Kidney epithelial cell (primary cell): ENCODE results near the gene ITLN1. TPM values are rescaled to one million over a fixed set of nuclear protein-coding genes. Genes with fewer than 3 reads are reported as not detected.

Source experiments
- DNase-seq: peaks from one replicate; pipeline ENCODE4 v3.0.0-alpha.2; 2010; ENCODE audit warnings: low read depth
- H3K27me3 ChIP-seq: 2 replicates; pipeline ENCODE4 v1.6.0; 2011; ENCODE audit warnings: low read length; ENCODE audit not compliant: control insufficient read depth, insufficient read depth
- H3K36me3 ChIP-seq: 2 replicates; pipeline ENCODE4 v1.5.1; 2011; ENCODE audit warnings: low read length; ENCODE audit not compliant: control insufficient read depth, insufficient read depth
- H3K4me3 ChIP-seq: 2 replicates; pipeline ENCODE4 v1.5.1; 2011; ENCODE audit warnings: low read depth, mild to moderate bottlenecking, control low read depth, low read length
- CTCF ChIP-seq: IDR thresholded peaks from 2 replicates; pipeline ENCODE4 v1.5.1; 2011; ENCODE audit warnings: mild to moderate bottlenecking, moderate library complexity, low read length, control low read depth, inconsistent platforms; ENCODE audit not compliant: insufficient read depth, poor library complexity, severe bottlenecking
- total RNA-seq: library from RNA; depleted of rRNA; stranded (reverse); fragments of >200 nt; gene quantifications from 2 replicates; pipeline ENCODE4 v1.2.3, GENCODE V29; 2015

The ITLN1 gene
- total RNA-seq, 1 donor from 2014 or later, result not detected

DNA sequence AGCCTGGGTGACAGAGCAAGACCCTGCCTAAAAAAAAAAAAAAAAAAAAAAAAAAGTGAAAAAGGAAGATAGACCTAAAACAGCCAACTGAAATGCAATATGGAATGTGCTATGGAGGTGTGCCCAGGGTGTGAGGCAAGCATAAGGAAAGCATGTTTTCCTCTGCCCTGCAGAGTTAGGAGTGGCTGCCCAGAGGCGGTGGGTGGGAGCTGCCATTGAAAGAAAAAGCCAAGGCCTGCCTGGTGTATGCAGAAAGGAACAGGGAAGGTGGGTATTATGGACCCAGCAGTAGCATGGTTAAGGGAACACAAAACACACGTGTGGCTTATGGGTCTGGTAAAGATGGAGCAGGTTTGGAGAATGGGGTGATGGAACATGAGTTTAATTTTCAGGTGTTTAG, 31.2 kb downstream of the ITLN1 start:
- no peaks in the 10 kb centered on the region for H3K36me3 ChIP-seq
- TF ChIP-seq CTCF, result no peak
- no peaks in the 10 kb centered on the region for H3K27me3 ChIP-seq
- DNase-seq, result no peak
- H3K4me3 ChIP-seq, result no peak overlapping the region

DNA sequence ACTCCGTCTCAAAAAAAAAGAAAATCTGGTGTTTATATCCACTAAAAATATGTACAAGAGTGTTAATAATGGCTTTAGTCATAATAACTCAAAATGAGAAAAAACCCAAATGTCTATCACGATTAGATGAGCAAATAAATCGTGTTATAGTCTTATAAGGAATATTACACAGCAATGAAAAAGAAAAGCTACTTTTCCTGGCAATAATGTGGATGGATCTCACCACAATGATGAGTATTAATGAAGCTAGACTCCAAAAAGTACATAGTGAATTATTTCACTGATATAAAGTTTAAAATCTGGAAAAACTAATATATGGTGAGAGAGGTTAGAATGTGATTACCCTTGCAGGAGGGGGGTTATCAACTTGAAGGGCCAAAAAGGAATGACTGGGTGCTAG, 32.0 kb downstream of the ITLN1 start:
- TF ChIP-seq CTCF, result no peak
- H3K36me3 ChIP-seq, result no peaks in the 10 kb centered on the region
- no peak overlapping the region for H3K4me3 ChIP-seq
- no peak for DNase-seq
- no peaks in the 10 kb centered on the region for H3K27me3 ChIP-seq

DNA sequence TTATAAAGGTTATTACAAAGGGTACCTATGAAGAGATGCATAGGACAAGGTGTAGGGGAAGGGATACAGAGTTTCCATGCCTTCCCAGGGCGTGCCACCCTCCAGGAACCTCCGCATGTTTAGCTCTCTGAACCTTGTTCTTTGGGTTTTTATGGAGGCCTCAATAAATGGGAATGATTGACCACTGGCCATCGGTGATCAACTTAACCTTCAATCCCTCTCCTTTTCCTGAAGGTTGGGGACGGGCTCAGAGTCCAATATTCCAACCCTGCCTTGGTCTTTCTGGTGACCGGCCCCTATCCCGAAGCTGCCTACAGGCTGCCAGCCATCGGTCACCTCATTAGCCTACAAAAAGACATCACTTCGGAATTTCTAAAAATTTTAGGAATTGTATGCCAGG, 34.0 kb downstream of the ITLN1 start:
- no peak for DNase-seq
- H3K36me3 ChIP-seq, result no peaks in the 10 kb centered on the region
- no peak overlapping the region for H3K4me3 ChIP-seq
- H3K27me3 ChIP-seq, result no peaks in the 10 kb centered on the region
- TF ChIP-seq CTCF, result no peak

DNA sequence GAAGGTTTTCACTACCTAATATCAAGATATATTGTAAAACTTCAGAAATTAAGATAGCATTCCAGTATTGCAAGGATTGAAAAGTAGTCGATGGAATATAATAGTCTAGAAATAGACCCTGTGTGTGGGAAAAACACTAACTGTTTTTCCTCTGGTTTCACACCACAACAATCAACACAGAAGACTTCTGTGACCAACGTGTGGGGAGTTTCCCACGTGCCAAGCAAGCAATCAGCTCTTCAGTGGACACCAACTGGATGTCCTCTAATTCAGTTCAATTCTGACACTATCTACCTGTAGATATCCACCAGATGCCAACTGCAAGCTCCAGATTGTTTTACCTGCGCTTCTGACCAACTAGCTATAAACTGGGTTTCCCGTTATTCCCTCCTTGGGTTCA, 34.4 kb downstream of the ITLN1 start:
- TF ChIP-seq CTCF, result no peak
- DNase-seq, result no peak

DNA sequence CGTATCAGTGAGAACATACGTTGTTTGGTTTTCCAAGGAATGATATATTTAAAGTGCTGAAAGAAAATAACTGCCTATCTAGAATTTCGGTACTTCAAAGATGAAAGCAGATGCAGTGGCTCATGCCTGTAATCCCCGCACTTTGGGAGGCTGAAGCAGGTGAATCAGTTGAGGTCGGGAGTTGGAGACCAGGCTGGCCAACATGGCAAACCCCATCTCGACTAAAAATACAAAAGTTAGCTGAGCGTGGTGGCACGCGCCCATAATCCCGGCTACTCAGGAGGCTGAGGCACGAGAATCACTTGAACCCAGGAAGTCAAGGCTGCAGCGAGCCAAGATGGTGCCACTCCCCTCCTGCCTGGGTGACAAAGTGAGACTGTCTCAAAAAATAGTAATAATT, 38.7 kb downstream of the ITLN1 start:
- no peak for TF ChIP-seq CTCF
- no peak overlapping the region for H3K4me3 ChIP-seq
- no peaks in the 10 kb centered on the region for H3K36me3 ChIP-seq
- H3K27me3 ChIP-seq, result no peaks in the 10 kb centered on the region
- no peak for DNase-seq

More for the DNA sequence above, 34.4 kb downstream of the ITLN1 start:
- H3K27me3 ChIP-seq, result no peaks in the 10 kb centered on the region
- no peaks in the 10 kb centered on the region for H3K36me3 ChIP-seq
- H3K4me3 ChIP-seq, result no peak overlapping the region

DNA sequence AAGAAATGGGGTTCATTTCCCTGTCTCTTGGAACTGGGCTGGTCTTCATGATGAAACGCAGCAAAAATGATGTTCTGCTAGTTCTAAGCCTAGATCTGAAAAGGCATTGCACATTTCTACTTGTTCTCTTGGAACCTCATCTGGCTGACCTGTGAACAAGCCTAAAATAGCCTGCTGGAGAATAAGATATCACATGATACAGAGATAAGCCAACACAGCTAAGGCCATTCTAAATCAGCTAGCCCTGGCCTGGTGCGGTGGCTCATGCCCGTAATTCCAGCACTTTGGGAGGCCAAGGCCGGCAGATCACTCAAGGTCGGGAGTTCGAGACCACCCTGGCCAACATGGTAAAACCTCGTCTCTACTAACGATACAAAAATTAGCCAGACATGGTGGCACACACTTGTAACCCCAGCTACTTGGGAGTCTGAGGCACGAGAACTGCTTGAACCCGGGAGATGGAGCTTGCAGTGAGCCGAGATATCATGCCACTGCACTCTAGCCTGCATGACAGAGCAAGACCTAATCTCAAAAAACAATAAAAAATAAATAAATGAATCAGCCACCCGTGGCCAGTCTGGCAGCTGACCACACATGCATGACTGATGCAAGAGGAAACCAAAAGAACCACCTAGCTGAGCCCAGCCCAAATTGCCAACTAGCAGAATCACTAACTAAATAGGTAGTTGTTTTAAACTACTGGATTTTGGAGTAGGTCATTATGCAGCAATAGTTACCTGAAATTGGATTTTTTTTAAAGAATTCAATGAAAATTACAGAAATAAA, 40.3 kb downstream of the ITLN1 start:
- DNase-seq, result no peak
- Histone ChIP-seq H3K36me3 (no peaks in the 10 kb centered on the region), H3K27me3 (no peaks in the 10 kb centered on the region), H3K4me3 (no peak overlapping the region)
- no peak for TF ChIP-seq CTCF
